ENCODE data around the gene NYAP2.

DNA sequence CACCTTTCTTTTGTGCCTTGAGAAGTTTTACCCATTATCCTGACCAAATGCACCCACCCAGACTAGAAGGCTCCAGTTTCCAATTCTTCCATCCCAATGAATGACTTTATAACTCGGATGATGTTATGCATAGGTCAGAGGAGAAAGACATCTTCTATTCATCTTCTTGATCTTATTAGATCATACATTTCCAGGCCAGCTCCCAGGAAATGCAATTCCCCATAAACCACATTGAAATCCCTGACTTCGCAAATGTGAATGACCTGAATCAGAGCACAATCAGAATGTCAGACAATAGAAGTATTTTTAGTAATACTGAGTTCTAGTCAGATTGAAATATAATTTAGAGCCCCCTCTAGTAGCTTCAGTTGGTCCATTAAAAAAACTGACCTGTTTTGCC, 62.9 kb downstream of the NYAP2 start:
- TF ChIP-seq, protein P1, sequence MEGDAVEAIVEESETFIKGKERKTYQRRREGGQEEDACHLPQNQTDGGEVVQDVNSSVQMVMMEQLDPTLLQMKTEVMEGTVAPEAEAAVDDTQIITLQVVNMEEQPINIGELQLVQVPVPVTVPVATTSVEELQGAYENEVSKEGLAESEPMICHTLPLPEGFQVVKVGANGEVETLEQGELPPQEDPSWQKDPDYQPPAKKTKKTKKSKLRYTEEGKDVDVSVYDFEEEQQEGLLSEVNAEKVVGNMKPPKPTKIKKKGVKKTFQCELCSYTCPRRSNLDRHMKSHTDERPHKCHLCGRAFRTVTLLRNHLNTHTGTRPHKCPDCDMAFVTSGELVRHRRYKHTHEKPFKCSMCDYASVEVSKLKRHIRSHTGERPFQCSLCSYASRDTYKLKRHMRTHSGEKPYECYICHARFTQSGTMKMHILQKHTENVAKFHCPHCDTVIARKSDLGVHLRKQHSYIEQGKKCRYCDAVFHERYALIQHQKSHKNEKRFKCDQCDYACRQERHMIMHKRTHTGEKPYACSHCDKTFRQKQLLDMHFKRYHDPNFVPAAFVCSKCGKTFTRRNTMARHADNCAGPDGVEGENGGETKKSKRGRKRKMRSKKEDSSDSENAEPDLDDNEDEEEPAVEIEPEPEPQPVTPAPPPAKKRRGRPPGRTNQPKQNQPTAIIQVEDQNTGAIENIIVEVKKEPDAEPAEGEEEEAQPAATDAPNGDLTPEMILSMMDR (conservative IDR thresholded peaks at IDR 0.05; ENCODE audit: low read length): no peak
- no peak for TF ChIP-seq EZH2phosphoT487 (IDR thresholded peaks at IDR 0.05; ENCODE audit: borderline replicate concordance, low read depth, low read length)

Measured in OCI-LY7 (cell line).